ENCODE measurements around the gene PSMB4. TPM values are rescaled to one million over a fixed set of nuclear protein-coding genes. Genes with fewer than 3 reads are reported as not detected.

The PSMB4 gene
- polyA plus RNA-seq, 1 donor (not counting 4 experiments of a cell fraction or from before 2014, with no cell fraction given) = 340 TPM

GRCh38 chr1:151405187-151405951 is 6.0 kb downstream of the PSMB4 start:
- no peak overlapping the region for H3K4me2 ChIP-seq (ENCODE audit: control insufficient read depth, extremely low read depth, insufficient read depth, low read depth, low read length)
- H3K4me3 ChIP-seq (ENCODE audit: control insufficient read depth in 2 of 3, extremely low read depth in 1 of 3, insufficient read depth in 2 of 3, low read depth in 1 of 3, low read length in 3 of 3) = no peak overlapping the region
- H2AFZ ChIP-seq (ENCODE audit: control insufficient read depth, low read length) = no peak overlapping the region
- no peak overlapping the region for H3K27ac ChIP-seq (ENCODE audit: control insufficient read depth, insufficient read depth, low read length)
- H3K9me1 ChIP-seq (ENCODE audit: control insufficient read depth, extremely low read depth, insufficient read depth, low read length) = no peaks in the 10 kb centered on the region
- no peaks in the 10 kb centered on the region for H3K27me3 ChIP-seq (ENCODE audit: control insufficient read depth, extremely low read depth, insufficient read depth, low read length)
- peaks cover 11% of the 10 kb centered on the region for H3K4me1 ChIP-seq (ENCODE audit: control insufficient read depth, extremely low read depth, insufficient read depth, low read length)
- no peaks in the 10 kb centered on the region for H3K9me3 ChIP-seq (ENCODE audit: control insufficient read depth, low read depth, low read length)
- dilution Hi-C loops (cut with MboI; ENCODE audit: extremely low pct_ligation_motif_present, low sequenced_read_pairs) = no loop called here
- H4K20me1 ChIP-seq (ENCODE audit: control insufficient read depth, extremely low read depth, insufficient read depth, low read length) = no peaks in the 10 kb centered on the region
- TF ChIP-seq EZH2 (IDR thresholded peaks at IDR 0.05; ENCODE audit: low read length) = no peak
- TF ChIP-seq CTCF (optimal IDR thresholded peaks at IDR 0.05 in 1 of 3, IDR thresholded peaks at IDR 0.05 in 1 of 3, conservative IDR thresholded peaks at IDR 0.05 in 1 of 3; ENCODE audit: extremely low read depth in 1 of 3, insufficient read depth in 2 of 3, low read length in 3 of 3) = no peak
- no peak for DNase-seq (ENCODE audit: low read depth, low spot score)
- H3K36me3 ChIP-seq (ENCODE audit: control insufficient read depth in 2 of 2, extremely low read depth in 1 of 2, insufficient read depth in 2 of 2, low read length in 2 of 2) = peaks cover 38 to 51% of the 10 kb centered on the region in 2 experiments
- peaks cover 11% of the 10 kb centered on the region for H3K79me2 ChIP-seq (ENCODE audit: control insufficient read depth, insufficient read depth, low read length)
- no peak overlapping the region for H3K9ac ChIP-seq (ENCODE audit: control insufficient read depth, extremely low read depth, insufficient read depth, low read length)
- no peak for FAIRE-seq

GRCh38 chr1:151406176-151406575 is 6.8 kb downstream of the PSMB4 start:
- Histone ChIP-seq H3K4me3 (ENCODE audit: control insufficient read depth in 2 of 3, extremely low read depth in 1 of 3, insufficient read depth in 2 of 3, low read depth in 1 of 3, low read length in 3 of 3) (no peak overlapping the region), H3K27me3 (ENCODE audit: control insufficient read depth, extremely low read depth, insufficient read depth, low read length) (no peaks in the 10 kb centered on the region), H3K9ac (ENCODE audit: control insufficient read depth, extremely low read depth, insufficient read depth, low read length) (no peak overlapping the region), H3K4me2 (ENCODE audit: control insufficient read depth, extremely low read depth, insufficient read depth, low read depth, low read length) (no peak overlapping the region), H3K36me3 (ENCODE audit: control insufficient read depth in 2 of 2, extremely low read depth in 1 of 2, insufficient read depth in 2 of 2, low read length in 2 of 2) (peaks cover 38 to 43% of the 10 kb centered on the region in 2 experiments), H4K20me1 (ENCODE audit: control insufficient read depth, extremely low read depth, insufficient read depth, low read length) (no peaks in the 10 kb centered on the region), H3K9me3 (ENCODE audit: control insufficient read depth, low read depth, low read length) (no peaks in the 10 kb centered on the region), H3K27ac (ENCODE audit: control insufficient read depth, insufficient read depth, low read length) (no peak overlapping the region), H2AFZ (ENCODE audit: control insufficient read depth, low read length) (no peak overlapping the region), H3K9me1 (ENCODE audit: control insufficient read depth, extremely low read depth, insufficient read depth, low read length) (no peaks in the 10 kb centered on the region), H3K79me2 (ENCODE audit: control insufficient read depth, insufficient read depth, low read length) (peaks cover 3% of the 10 kb centered on the region), H3K4me1 (ENCODE audit: control insufficient read depth, extremely low read depth, insufficient read depth, low read length) (peaks cover 4% of the 10 kb centered on the region)
- no peak for FAIRE-seq
- TF ChIP-seq CTCF (optimal IDR thresholded peaks at IDR 0.05 in 1 of 3, IDR thresholded peaks at IDR 0.05 in 1 of 3, conservative IDR thresholded peaks at IDR 0.05 in 1 of 3; ENCODE audit: extremely low read depth in 1 of 3, insufficient read depth in 2 of 3, low read length in 3 of 3) = no peak
- no peak for TF ChIP-seq EZH2 (IDR thresholded peaks at IDR 0.05; ENCODE audit: low read length)
- dilution Hi-C loops (cut with MboI; ENCODE audit: extremely low pct_ligation_motif_present, low sequenced_read_pairs) = no loop called here
- no peak for DNase-seq (ENCODE audit: low read depth, low spot score)

All from keratinocyte (primary cell).